Breast epithelium (tissue), 3 donors: ENCODE measurements around the gene MON2.

Experiments
- POLR2A ChIP-seq: fragments of 450-650 bp; IDR thresholded peaks from one replicate; pipeline ENCODE4 v1.6.1; 2016; ENCODE audit warnings: antibody characterized with exemption, mild to moderate bottlenecking, moderate library complexity
- TF ChIP-seq, protein P1 (sequence below), 3 donors: fragments of 450-650 bp; IDR thresholded peaks; one replicate each; pipeline ENCODE4 v1.5.1; 2016 to 2017; ENCODE audit warnings: antibody characterized with exemption in 3 of 3, mild to moderate bottlenecking in 3 of 3, moderate library complexity in 3 of 3

- no peak for TF ChIP-seq POLR2A
- TF ChIP-seq, protein P1, sequence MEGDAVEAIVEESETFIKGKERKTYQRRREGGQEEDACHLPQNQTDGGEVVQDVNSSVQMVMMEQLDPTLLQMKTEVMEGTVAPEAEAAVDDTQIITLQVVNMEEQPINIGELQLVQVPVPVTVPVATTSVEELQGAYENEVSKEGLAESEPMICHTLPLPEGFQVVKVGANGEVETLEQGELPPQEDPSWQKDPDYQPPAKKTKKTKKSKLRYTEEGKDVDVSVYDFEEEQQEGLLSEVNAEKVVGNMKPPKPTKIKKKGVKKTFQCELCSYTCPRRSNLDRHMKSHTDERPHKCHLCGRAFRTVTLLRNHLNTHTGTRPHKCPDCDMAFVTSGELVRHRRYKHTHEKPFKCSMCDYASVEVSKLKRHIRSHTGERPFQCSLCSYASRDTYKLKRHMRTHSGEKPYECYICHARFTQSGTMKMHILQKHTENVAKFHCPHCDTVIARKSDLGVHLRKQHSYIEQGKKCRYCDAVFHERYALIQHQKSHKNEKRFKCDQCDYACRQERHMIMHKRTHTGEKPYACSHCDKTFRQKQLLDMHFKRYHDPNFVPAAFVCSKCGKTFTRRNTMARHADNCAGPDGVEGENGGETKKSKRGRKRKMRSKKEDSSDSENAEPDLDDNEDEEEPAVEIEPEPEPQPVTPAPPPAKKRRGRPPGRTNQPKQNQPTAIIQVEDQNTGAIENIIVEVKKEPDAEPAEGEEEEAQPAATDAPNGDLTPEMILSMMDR (IDR thresholded peaks at IDR 0.05), result no peak
Observed at GRCh38 chr12:62640910-62641448, 174.4 kb downstream of the MON2 start.
